Measurements from ENCODE around the gene KCNJ5. TPM values are rescaled to one million over a fixed set of nuclear protein-coding genes. Genes with fewer than 3 reads are reported as not detected.

KCNJ5 gene
- total and polyA plus RNA-seq, 2 experiments from 2014 or later, result not detected

DNA sequence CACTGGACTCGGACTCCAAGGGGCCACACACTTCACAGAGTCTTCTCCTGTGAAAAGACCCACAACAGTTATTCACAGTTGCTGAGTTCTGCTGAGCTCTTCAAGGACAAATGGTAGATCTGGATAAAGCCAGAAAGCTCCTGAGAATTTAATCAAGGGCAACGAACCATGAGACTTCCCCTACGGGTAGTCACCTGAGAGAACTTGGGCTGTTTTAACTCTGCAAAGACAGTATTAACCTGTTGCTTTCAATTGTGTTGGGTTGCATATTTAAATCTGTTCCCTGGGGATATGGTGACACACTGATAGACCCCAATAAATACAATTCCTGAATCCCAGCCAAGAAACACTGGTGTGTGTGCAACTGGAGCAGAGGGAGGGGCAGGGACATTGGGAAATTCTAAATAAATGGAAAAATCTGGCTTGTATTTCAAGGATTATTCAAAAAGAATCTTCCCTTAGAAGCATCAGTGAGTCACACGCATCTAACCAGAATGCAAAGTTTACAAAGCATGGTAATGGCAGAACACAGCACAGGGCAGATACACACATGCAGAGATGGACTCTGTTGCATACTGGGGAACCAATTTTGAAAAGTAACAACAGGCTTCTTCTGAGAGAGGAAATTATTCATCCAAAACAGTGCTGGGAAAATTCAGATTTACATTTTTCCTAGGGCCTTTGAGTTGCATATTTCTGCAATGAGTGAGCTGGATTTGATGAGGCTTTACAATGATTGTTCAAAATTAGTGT, 28.1 kb upstream of the KCNJ5 start:
- H3K36me3 Mint-ChIP-seq (ENCODE audit: low read depth), result peaks cover 2% of the 10 kb centered on the region; the same call in 1 of the 3 replicates
- TF ChIP-seq EZH2phosphoT487 (IDR thresholded peaks at IDR 0.05; ENCODE audit: unreplicated experiment), result no peak
- no peak for TF ChIP-seq EZH2 (IDR thresholded peaks at IDR 0.05; ENCODE audit: low read depth, unreplicated experiment)
- no peak for TF ChIP-seq POLR2AphosphoS5 (IDR thresholded peaks at IDR 0.05; ENCODE audit: low read depth)
- no peak overlapping the region for H3K27ac Mint-ChIP-seq
- peaks cover 14% of the 10 kb centered on the region; the same call in 1 of the 2 replicates for H3K4me1 ChIP-seq (ENCODE audit: insufficient read depth)
- H4K20me1 ChIP-seq (replicated peaks; ENCODE audit: insufficient read depth), result no peaks in the 10 kb centered on the region
- no peaks in the 10 kb centered on the region for H3K36me3 ChIP-seq (ENCODE audit: insufficient read depth)
- peaks cover 20% of the 10 kb centered on the region for H3K4me1 Mint-ChIP-seq
- no peak overlapping the region for H2AFZ ChIP-seq
- H3F3A ChIP-seq (replicated peaks; ENCODE audit: low read depth), result no peaks in the 10 kb centered on the region
- H3K4me3 ChIP-seq, result no peak overlapping the region
- H3K27ac ChIP-seq (ENCODE audit: low read depth), result no peak overlapping the region
- no peaks in the 10 kb centered on the region for H3K79me2 ChIP-seq (replicated peaks; ENCODE audit: insufficient read depth)
- no peak overlapping the region for H3K4me3 Mint-ChIP-seq
- H3K9me2 ChIP-seq (ENCODE audit: insufficient read depth), result peaks cover 8% of the 10 kb centered on the region; the same call in 1 of the 2 replicates
- no peak for ATAC-seq
- no peaks in the 10 kb centered on the region for H3K9me3 Mint-ChIP-seq
- peaks cover 5% of the 10 kb centered on the region for H3K27me3 Mint-ChIP-seq (ENCODE audit: insufficient read depth, low read depth, poor library complexity)
- H3K4me2 ChIP-seq, result no peak overlapping the region; the same call in 1 of the 2 replicates
- no peak for DNase-seq (ENCODE audit: low spot score)
- peaks cover 6% of the 10 kb centered on the region; the same call in 1 of the 2 replicates for H3K27me3 ChIP-seq (ENCODE audit: insufficient read depth)

DNA sequence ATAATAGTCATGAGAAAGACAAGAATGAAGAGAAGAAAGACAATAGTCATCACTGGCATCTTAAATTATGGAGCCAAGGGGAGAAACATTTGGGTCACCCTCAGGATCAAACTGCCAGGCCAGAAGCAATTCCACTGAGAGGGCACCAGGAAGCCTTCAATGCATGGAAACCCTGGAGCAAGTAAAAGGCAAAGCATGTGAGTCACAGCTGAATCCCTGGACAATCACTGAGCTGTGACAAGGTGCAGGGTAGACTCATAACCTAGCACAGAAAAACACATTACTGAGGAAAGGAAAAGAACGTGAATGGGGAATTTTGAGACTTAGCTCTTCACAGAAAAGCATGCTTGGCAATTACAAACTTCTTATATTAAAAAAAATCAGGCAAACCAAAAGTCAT, 25.7 kb upstream of the KCNJ5 start:
- H3K27me3 Mint-ChIP-seq (ENCODE audit: insufficient read depth, low read depth, poor library complexity), result peaks cover 12% of the 10 kb centered on the region
- H3K4me1 Mint-ChIP-seq, result peaks cover 21% of the 10 kb centered on the region
- peaks cover 2% of the 10 kb centered on the region; the same call in 2 of the 3 replicates for H3K36me3 Mint-ChIP-seq (ENCODE audit: low read depth)
- Histone ChIP-seq H3K36me3 (ENCODE audit: insufficient read depth) (no peaks in the 10 kb centered on the region), H3K4me2 (no peak overlapping the region), H4K20me1 (replicated peaks; ENCODE audit: insufficient read depth) (no peaks in the 10 kb centered on the region), H3K4me1 (ENCODE audit: insufficient read depth) (peaks cover 14% of the 10 kb centered on the region), H3K27ac (ENCODE audit: low read depth) (no peak overlapping the region), H3K9me2 (ENCODE audit: insufficient read depth) (peaks cover 13% of the 10 kb centered on the region), H3F3A (replicated peaks; ENCODE audit: low read depth) (0 out of 2 replicates have a peak, but pooled peaks cover under 1% of the 10 kb centered on the region), H3K4me3 (no peak overlapping the region), H3K27me3 (ENCODE audit: insufficient read depth) (no peaks in the 10 kb centered on the region), H2AFZ (no peak overlapping the region), H3K79me2 (replicated peaks; ENCODE audit: insufficient read depth) (no peaks in the 10 kb centered on the region)
- no peak for TF ChIP-seq EZH2phosphoT487 (IDR thresholded peaks at IDR 0.05; ENCODE audit: unreplicated experiment)
- TF ChIP-seq CREB1 (CRISPR knock-in tag; IDR thresholded peaks at IDR 0.05; ENCODE audit: low read depth), result no peak
- no peak for TF ChIP-seq POLR2AphosphoS5 (IDR thresholded peaks at IDR 0.05; ENCODE audit: low read depth)
- TF ChIP-seq JUNB (IDR thresholded peaks at IDR 0.05; ENCODE audit: unreplicated experiment), result no peak
- TF ChIP-seq, protein P1, sequence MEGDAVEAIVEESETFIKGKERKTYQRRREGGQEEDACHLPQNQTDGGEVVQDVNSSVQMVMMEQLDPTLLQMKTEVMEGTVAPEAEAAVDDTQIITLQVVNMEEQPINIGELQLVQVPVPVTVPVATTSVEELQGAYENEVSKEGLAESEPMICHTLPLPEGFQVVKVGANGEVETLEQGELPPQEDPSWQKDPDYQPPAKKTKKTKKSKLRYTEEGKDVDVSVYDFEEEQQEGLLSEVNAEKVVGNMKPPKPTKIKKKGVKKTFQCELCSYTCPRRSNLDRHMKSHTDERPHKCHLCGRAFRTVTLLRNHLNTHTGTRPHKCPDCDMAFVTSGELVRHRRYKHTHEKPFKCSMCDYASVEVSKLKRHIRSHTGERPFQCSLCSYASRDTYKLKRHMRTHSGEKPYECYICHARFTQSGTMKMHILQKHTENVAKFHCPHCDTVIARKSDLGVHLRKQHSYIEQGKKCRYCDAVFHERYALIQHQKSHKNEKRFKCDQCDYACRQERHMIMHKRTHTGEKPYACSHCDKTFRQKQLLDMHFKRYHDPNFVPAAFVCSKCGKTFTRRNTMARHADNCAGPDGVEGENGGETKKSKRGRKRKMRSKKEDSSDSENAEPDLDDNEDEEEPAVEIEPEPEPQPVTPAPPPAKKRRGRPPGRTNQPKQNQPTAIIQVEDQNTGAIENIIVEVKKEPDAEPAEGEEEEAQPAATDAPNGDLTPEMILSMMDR (conservative IDR thresholded peaks at IDR 0.05; ENCODE audit: low read depth in 2 of 2), result no peak
- H3K9me3 Mint-ChIP-seq, result no peaks in the 10 kb centered on the region; the same call in 2 of the 3 replicates
- no peak for ATAC-seq
- H3K4me3 Mint-ChIP-seq, result no peak overlapping the region
- H3K27ac Mint-ChIP-seq, result no peak overlapping the region
- DNase-seq (ENCODE audit: low spot score), result no peak

DNA sequence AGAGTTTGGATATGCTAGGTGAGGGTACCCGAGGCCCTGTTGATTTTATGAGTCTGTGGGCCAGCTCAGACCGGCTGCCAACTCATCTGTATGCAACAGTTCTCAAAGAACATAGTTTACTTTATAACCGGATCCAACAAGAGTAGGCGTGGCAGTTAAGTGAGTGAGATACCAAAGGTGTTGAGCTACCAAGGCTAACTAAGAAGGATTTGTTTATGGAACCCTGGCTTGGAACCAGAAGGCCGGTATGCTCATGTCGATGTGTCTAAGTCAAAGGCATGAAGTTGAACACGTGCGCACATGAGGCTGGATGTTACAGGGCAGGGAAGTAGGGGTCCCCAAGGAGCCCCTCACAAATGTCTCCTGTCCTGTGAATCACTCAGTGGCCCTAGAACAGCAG, 23.9 kb upstream of the KCNJ5 start, which contains the start of gene KCNJ1:
Gene KCNJ1, minus strand, starts transcription at position 20 of the 400 bp plus-strand sequence. CDS start 27,053 bp downstream, outside the sequence.
- Histone ChIP-seq H3K27me3 (ENCODE audit: insufficient read depth) (no peaks in the 10 kb centered on the region), H3F3A (replicated peaks; ENCODE audit: low read depth) (0 out of 2 replicates have a peak, but pooled peaks cover 4% of the 10 kb centered on the region), H3K27ac (ENCODE audit: low read depth) (no peak within 1 kb of the TSS), H2AFZ (0 out of 2 replicates have a peak within 1 kb of the TSS, but pooled peaks have one; percentile 28), H3K9me2 (ENCODE audit: insufficient read depth) (peaks cover 13% of the 10 kb centered on the region), H4K20me1 (replicated peaks; ENCODE audit: insufficient read depth) (no peaks in the 10 kb centered on the region), H3K36me3 (ENCODE audit: insufficient read depth) (no peaks in the 10 kb centered on the region), H3K4me1 (ENCODE audit: insufficient read depth) (peaks cover 24% of the 10 kb centered on the region), H3K4me2 (no peak within 1 kb of the TSS), H3K4me3 (no peak within 1 kb of the TSS), H3K79me2 (replicated peaks; ENCODE audit: insufficient read depth) (no peaks in the 10 kb centered on the region)
- peaks cover 20% of the 10 kb centered on the region for H3K27me3 Mint-ChIP-seq (ENCODE audit: insufficient read depth, low read depth, poor library complexity)
- peaks cover 39% of the 10 kb centered on the region for H3K4me1 Mint-ChIP-seq
- no peaks in the 10 kb centered on the region; the same call in 2 of the 3 replicates for H3K9me3 Mint-ChIP-seq
- ATAC-seq (no peak), DNase-seq (ENCODE audit: low spot score) (no peak)
- H3K36me3 Mint-ChIP-seq (ENCODE audit: low read depth), result peaks cover 2% of the 10 kb centered on the region; the same call in 2 of the 3 replicates
- no peak within 1 kb of the TSS for H3K27ac Mint-ChIP-seq
- H3K4me3 Mint-ChIP-seq, result no peak within 1 kb of the TSS
- TF ChIP-seq POLR2AphosphoS5 (IDR thresholded peaks at IDR 0.05; ENCODE audit: low read depth) (no peak), STAT1 (IDR thresholded peaks at IDR 0.05; ENCODE audit: unreplicated experiment) (no peak), ZNF331 (CRISPR knock-in tag; IDR thresholded peaks at IDR 0.05; ENCODE audit: low read depth) (no peak), JUNB (IDR thresholded peaks at IDR 0.05; ENCODE audit: unreplicated experiment) (no peak)
- TF ChIP-seq, protein P1 (conservative IDR thresholded peaks at IDR 0.05; ENCODE audit: low read depth in 2 of 2), result no peak

Measured in GM23338 (cell line).